Adrenal gland (tissue), 19 donors: ENCODE results near the gene COMMD8. TPM values are rescaled to one million over a fixed set of nuclear protein-coding genes. Genes with fewer than 3 reads are reported as not detected.
A peak's percentile ranks its signal among the peaks of the same experiment; 100 is the strongest.

Experiments
- DNase-seq, 7 donors: peaks; one replicate each; pipeline ENCODE4 v3.0.0-alpha.2; 2019 to 2020
- H3K27ac ChIP-seq, 5 donors: fragments of 200-600 bp; sonication (generic) in 4 of 5; 1 replicate in 3 of 5; 2 replicates in 2 of 5; pipeline versions ENCODE4 v1.5.1 to v1.8.0; 2016 to 2020; ENCODE audit warnings: mild to moderate bottlenecking in 1 of 5
- H3K27me3 ChIP-seq: fragments of 200-600 bp; 2 replicates; pipeline ENCODE4 v1.8.0; 2021
- H3K36me3 ChIP-seq, 2 donors: fragments of 200-600 bp; replicated peaks in 1 of 2; 1 replicate in 1 of 2; 2 replicates in 1 of 2; pipeline versions ENCODE4 v1.5.1 to v1.8.0; 2018 to 2022
- H3K4me1 ChIP-seq, 2 donors: fragments of 200-600 bp; replicated peaks in 1 of 2; 1 replicate in 1 of 2; 2 replicates in 1 of 2; pipeline versions ENCODE4 v1.5.1 to v1.8.0; 2018 to 2021
- H3K4me3 ChIP-seq, 4 donors: fragments of 200-600 bp; sonication (generic) in 3 of 4; one replicate each; pipeline ENCODE4 v1.5.1; 2016 to 2018
- H3K9me3 ChIP-seq, 3 donors: fragments of 200-600 bp; sonication (generic) in 1 of 3; replicated peaks in 1 of 3; 1 replicate in 2 of 3; 2 replicates in 1 of 3; pipeline versions ENCODE4 v1.5.1 to v1.8.0; 2016 to 2021
- CTCF ChIP-seq, 6 experiments: fragments of 450-650 bp in 4 of 6; fragments of 200-600 bp in 2 of 6; sonication (generic) in 1 of 6; IDR thresholded peaks; 1 replicate in 5 of 6; 2 replicates in 1 of 6; pipeline versions ENCODE4 v1.5.1 to v1.8.0; 2016 to 2021; ENCODE audit warnings: antibody characterized with exemption in 6 of 6, mild to moderate bottlenecking in 2 of 6, moderate library complexity in 1 of 6
- POLR2A ChIP-seq, 2 donors: fragments of 450-650 bp; IDR thresholded peaks; one replicate each; pipeline ENCODE4 v1.6.1; 2017; ENCODE audit warnings: antibody characterized with exemption in 2 of 2, mild to moderate bottlenecking in 2 of 2, moderate library complexity in 1 of 2
- WGBS, 4 donors: extraction: QIAGEN DNeasy Blood & Tissue Kit in 2 of 4; methylation state at CpG; one replicate each; pipeline versions ENCODE4 v1.1.5 to v1.1.7; 2013 to 2017; 5-methylcytosine and 5-hydroxymethylcytosine counted together
- intact Hi-C, 2 donors: fragments of 100-400 bp; cut with DNase I; formaldehyde crosslinking; loops; one replicate each; pipeline versions ENCODE4 v1.14.1 to v1.15.0; 2022 to 2023
- long read RNA-seq, 10 donors: library from polyadenylated mRNA in 3 of 10; unstranded in 2 of 10; stranded (forward) in 1 of 10; transcript quantifications; one replicate each; pipeline ENCODE4 v2.0.0 and lab custom pipeline, GENCODE V29; 2021 to 2026
- polyA plus RNA-seq, 3 donors: library from polyadenylated mRNA; stranded (reverse); fragments of 200-250 nt in 2 of 3; fragments of 350-450 nt in 1 of 3; fragmentation: Illumina TruSeq in 1 of 3; extraction: RNeasy Lipid Tissue Mini Kit (QIAGEN cat#74804) in 1 of 3; gene quantifications; one replicate each; pipeline ENCODE4 v1.2.3, GENCODE V29; 2013 to 2014
- total RNA-seq, 9 donors: library from RNA; depleted of rRNA in 4 of 9; stranded (reverse); fragments of >200 nt in 4 of 9; fragments of 120-200 nt in 1 of 9; fragmentation: NEBNext Ultra II Directional in 1 of 9; extraction: Animal tissue kit (Norgen Biotek cat#: 25700) in 1 of 9; gene quantifications; one replicate each; pipeline versions ENCODE4 v1.1.0 to v1.2.4, GENCODE V29; 2013 to 2023
- donor health status: healthy with polysubstance abuse.
- donor health status: Bipolar disorder and iron deficiency.
- donor health status: DM: yes; HTN: yes; CAD: no.
- donor health status: DM: no; HTN: no; CAD: no.
- donor health status: DM: no; HTN: no; CAD: no.
- donor health status: DM: yes; HTN: yes; CAD: no.

COMMD8 gene
- total RNA-seq: 10 to 100 TPM in 8 of 9 donors, 1 to 10 TPM in 1; 9.8 to 33.2 (median 17.7) TPM
- polyA plus RNA-seq: 10 to 100 TPM in 2 of 3 donors, 1 to 10 TPM in 1; 6.3 to 20.2 (median 12.8) TPM
- long read RNA-seq, donor 1, transcript COMMD8-201 (5 exons, 1,469 nt): major isoform, 27 of 27 reads
- long read RNA-seq, donor 1, partial matches to known transcripts: 0 of 27 reads
- long read RNA-seq, donor 1, other reads (novel, unspliced or antisense): 0 of 27 reads
- long read RNA-seq, donor 2, transcript COMMD8-201 (5 exons, 1,469 nt): major isoform, 14 of 14 reads
- long read RNA-seq, donor 2, partial matches to known transcripts: 0 of 14 reads
- long read RNA-seq, donor 2, other reads (novel, unspliced or antisense): 0 of 14 reads
- long read RNA-seq, donor 3, transcript COMMD8-201 (5 exons, 1,469 nt): major isoform, 29 of 30 reads
- long read RNA-seq, donor 3, partial matches to known transcripts: 0 of 30 reads
- long read RNA-seq, donor 3, other reads (novel, unspliced or antisense): 0 of 30 reads
- long read RNA-seq, donor 4, transcript COMMD8-201 (5 exons, 1,469 nt): major isoform, 27 of 29 reads
- long read RNA-seq, donor 4, partial matches to known transcripts: 0 of 29 reads
- long read RNA-seq, donor 4, other reads (novel, unspliced or antisense): 2 of 29 reads
- long read RNA-seq, donor 5, transcript COMMD8-201 (5 exons, 1,469 nt): major isoform, 23 of 27 reads
- long read RNA-seq, donor 5, partial matches to known transcripts: 1 of 27 reads
- long read RNA-seq, donor 5, other reads (novel, unspliced or antisense): 3 of 27 reads
- long read RNA-seq, donor 6, transcript COMMD8-201 (5 exons, 1,469 nt): major isoform, 16 of 16 reads
- long read RNA-seq, donor 6, partial matches to known transcripts: 0 of 16 reads
- long read RNA-seq, donor 6, other reads (novel, unspliced or antisense): 0 of 16 reads
- long read RNA-seq, donor 7, transcript COMMD8-201 (5 exons, 1,469 nt): major isoform, 7 of 7 reads
- long read RNA-seq, donor 7, partial matches to known transcripts: 0 of 7 reads
- long read RNA-seq, donor 7, other reads (novel, unspliced or antisense): 0 of 7 reads
- long read RNA-seq, donor 8, transcript COMMD8-201 (5 exons, 1,469 nt): major isoform, 25 of 26 reads
- long read RNA-seq, donor 8, partial matches to known transcripts: 0 of 26 reads
- long read RNA-seq, donor 8, other reads (novel, unspliced or antisense): 0 of 26 reads
- long read RNA-seq, donor 9, transcript COMMD8-201 (5 exons, 1,469 nt): major isoform, 13 of 13 reads
- long read RNA-seq, donor 9, partial matches to known transcripts: 0 of 13 reads
- long read RNA-seq, donor 9, other reads (novel, unspliced or antisense): 0 of 13 reads
- long read RNA-seq, donor 10, transcript COMMD8-201 (5 exons, 1,469 nt): major isoform, 8 of 8 reads
- long read RNA-seq, donor 10, partial matches to known transcripts: 0 of 8 reads
- long read RNA-seq, donor 10, other reads (novel, unspliced or antisense): 0 of 8 reads

GRCh38 chr4:47463235-47463956, at the start of gene COMMD8:
TSS of gene COMMD8 (minus strand) at chr4:47463702. CDS start at chr4:47463651, 51 bp downstream.
- Histone ChIP-seq H3K9me3 (peaks cover 0 to 6% (median 0%) of the 10 kb centered on the region in 3 donors), H3K4me3 (peak within 1 kb of the TSS; percentile 48 to 95 (median 84)), H3K4me1 (peaks cover 0 to 11% of the 10 kb centered on the region in 2 donors), H3K36me3 (no peaks in the 10 kb centered on the region), H3K27me3 (no peaks in the 10 kb centered on the region), H3K27ac (peak within 1 kb of the TSS in 3 of 5 donors; percentile 61 to 86 (median 79))
- TF ChIP-seq CTCF (IDR thresholded peaks at IDR 0.05) (peak; percentile 7 to 60 (median 37)), POLR2A (IDR thresholded peaks at IDR 0.05) (peak; percentile 48 to 55)
- WGBS, 4 donors: 0 to 1% (median 0%) methylated on average over 8 to 51 of the region's 51 CpGs
- intact Hi-C loops: no loop called here
- peak; percentile 95 to 99 (median 98) for DNase-seq

GRCh38 chr4:47510506-47511143, 47.1 kb upstream of the COMMD8 start:
- TF ChIP-seq POLR2A (IDR thresholded peaks at IDR 0.05): no peak
- peak in 5 of 6 experiments; percentile 19 to 45 (median 37) for TF ChIP-seq CTCF (IDR thresholded peaks at IDR 0.05)
- WGBS, 4 donors: 55 to 65% (median 59%) methylated on average over 2 of the region's 2 CpGs
- DNase-seq: no peak
- Histone ChIP-seq H3K4me3 (no peak overlapping the region), H3K27ac (peak overlapping the region in 1 of 5 donors; percentile 41), H3K4me1 (peaks cover 4 to 16% of the 10 kb centered on the region in 2 donors), H3K9me3 (no peaks in the 10 kb centered on the region), H3K36me3 (peaks cover 0 to 7% of the 10 kb centered on the region in 2 donors), H3K27me3 (no peaks in the 10 kb centered on the region)
- intact Hi-C loops: no loop called here

GRCh38 chr4:47505666-47506065, 42.2 kb upstream of the COMMD8 start:
- no peak overlapping the region for H3K27ac ChIP-seq
- no peak for TF ChIP-seq POLR2A (IDR thresholded peaks at IDR 0.05)
- H3K36me3 ChIP-seq: no peaks in the 10 kb centered on the region
- 93 to 98% (median 97%) methylated on average over 3 of the region's 3 CpGs for WGBS, 4 donors
- peaks cover 4 to 5% of the 10 kb centered on the region in 2 donors for H3K4me1 ChIP-seq
- H3K4me3 ChIP-seq: no peak overlapping the region
- H3K9me3 ChIP-seq: no peaks in the 10 kb centered on the region
- no peaks in the 10 kb centered on the region for H3K27me3 ChIP-seq
- no peak for DNase-seq
- intact Hi-C loops: no loop called here
